HuH-7 (cell line): ENCODE results near the gene EYA2.
A peak's percentile ranks its signal among the peaks of the same experiment; 100 is the strongest.

Experiments
- DNase-seq: peaks from one replicate; pipeline ENCODE4 v3.0.0; 2011; ENCODE audit warnings: low spot score

The EYA2 gene

GRCh38 chr20:47227119-47227518 lies 332.5 kb downstream of the EYA2 start:
- no peak for DNase-seq

- no peak for DNase-seq
Measured at GRCh38 chr20:47227576-47227975, 332.9 kb downstream of the EYA2 start.

GRCh38 chr20:47228654-47229053 lies 334.0 kb downstream of the EYA2 start:
- DNase-seq: no peak

- no peak for DNase-seq
Measured at GRCh38 chr20:47230811-47231256, 336.2 kb downstream of the EYA2 start.

GRCh38 chr20:47231382-47232039 lies 336.9 kb downstream of the EYA2 start:
- DNase-seq: no peak

- peak; percentile 57 for DNase-seq
Measured at GRCh38 chr20:47232518-47232917, 337.9 kb downstream of the EYA2 start.

GRCh38 chr20:47233333-47234188 lies 338.9 kb downstream of the EYA2 start:
- DNase-seq: peak; percentile 78

- no peak for DNase-seq
Measured at GRCh38 chr20:47235111-47235510, 340.5 kb downstream of the EYA2 start.

GRCh38 chr20:47235853-47236638 lies 341.4 kb downstream of the EYA2 start:
- no peak for DNase-seq

GRCh38 chr20:47236639-47236900 lies 341.9 kb downstream of the EYA2 start:
- no peak for DNase-seq

GRCh38 chr20:47237715-47238114 lies 343.1 kb downstream of the EYA2 start:
- DNase-seq: no peak
